Retina (tissue), 1 donor: ENCODE results near the gene SRP68.
"Not testable (repeated sequence)": the region's sequence is repeated elsewhere in the genome, so short reads cannot be mapped to it uniquely, and the experiment has no call there.

ENCODE experiments used
- DNase-seq: peaks from one replicate; pipeline ENCODE4 v3.0.0-alpha.2; 2016

Gene SRP68

GRCh38 chr17:76076765-76077583, 4.7 kb upstream of the SRP68 start:
- peak; percentile 72 for DNase-seq

GRCh38 chr17:76076146-76076764, 3.9 kb upstream of the SRP68 start:
- peak; percentile 39 for DNase-seq

GRCh38 chr17:76075364-76076145, 3.2 kb upstream of the SRP68 start:
- peak; percentile 63 for DNase-seq

GRCh38 chr17:76074390-76075363, 2.4 kb upstream of the SRP68 start, which contains the start of gene GALR2:
Gene GALR2, plus strand, starts transcription at chr17:76074781. Its CDS starts 103 bp downstream, at chr17:76074884.
- DNase-seq = peak; percentile 68

GRCh38 chr17:76071531-76072147, 678 bp downstream of the SRP68 start:
- DNase-seq = no peak

- no peak for DNase-seq
These were observed 6.5 kb downstream of the SRP68 start for GRCh38 chr17:76065775-76066174.

- DNase-seq = no peak
These were observed 8.3 kb downstream of the SRP68 start for GRCh38 chr17:76063875-76064546.

GRCh38 chr17:76058264-76058663, 14.1 kb downstream of the SRP68 start:
- DNase-seq = not testable (repeated sequence)

GRCh38 chr17:76056882-76057281, 15.4 kb downstream of the SRP68 start:
- DNase-seq = no peak

GRCh38 chr17:76054112-76054476, 18.2 kb downstream of the SRP68 start:
- no peak for DNase-seq

- DNase-seq = no peak
These were observed 18.8 kb downstream of the SRP68 start for GRCh38 chr17:76053246-76054111.

- no peak for DNase-seq
These were observed 20.8 kb downstream of the SRP68 start for GRCh38 chr17:76051561-76051960.

GRCh38 chr17:76050538-76051467, 21.5 kb downstream of the SRP68 start:
- DNase-seq = no peak

- peak; percentile 24 for DNase-seq
These were observed 22.3 kb downstream of the SRP68 start for GRCh38 chr17:76049836-76050537.

GRCh38 chr17:76049239-76049638, 23.1 kb downstream of the SRP68 start:
- DNase-seq = no peak

- DNase-seq = no peak
These were observed 23.6 kb downstream of the SRP68 start for GRCh38 chr17:76048711-76049110.

GRCh38 chr17:76048025-76048605, 24.2 kb downstream of the SRP68 start:
- no peak for DNase-seq

- DNase-seq = no peak
These were observed 26.3 kb downstream of the SRP68 start for GRCh38 chr17:76046064-76046463.
